ENCODE measurements around the gene UBE2H.

DNA sequence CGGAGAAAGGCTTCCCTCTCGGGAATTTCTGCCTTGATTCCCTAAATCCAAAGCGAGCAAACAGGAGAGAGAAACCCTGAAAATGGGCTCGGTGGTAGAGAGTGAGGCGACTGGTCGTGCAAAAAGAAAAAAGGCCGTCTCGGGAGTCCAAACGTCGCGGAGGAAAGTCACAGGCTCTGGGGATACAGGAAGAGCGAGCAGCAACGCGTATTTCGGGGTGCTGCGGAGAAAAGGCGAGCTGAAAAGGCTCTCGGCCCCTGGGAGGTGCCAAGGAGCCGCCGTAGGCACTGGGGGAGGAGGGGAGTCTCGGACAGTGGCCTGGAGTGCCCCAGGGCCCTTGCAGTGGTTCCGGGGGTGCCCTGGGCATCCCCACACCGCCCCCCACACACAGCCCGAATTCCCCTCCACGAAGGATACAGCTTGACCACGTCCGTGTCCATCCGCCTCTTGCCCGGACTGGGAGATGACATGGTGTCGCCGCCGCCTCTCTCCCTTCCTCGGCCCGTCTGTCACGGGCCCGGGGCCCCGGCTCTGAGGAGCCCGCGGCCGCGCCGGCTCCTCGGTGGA lies 591 bp downstream of the UBE2H start:
- TF ChIP-seq, protein P1, sequence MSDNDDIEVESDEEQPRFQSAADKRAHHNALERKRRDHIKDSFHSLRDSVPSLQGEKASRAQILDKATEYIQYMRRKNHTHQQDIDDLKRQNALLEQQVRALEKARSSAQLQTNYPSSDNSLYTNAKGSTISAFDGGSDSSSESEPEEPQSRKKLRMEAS (IDR thresholded peaks at IDR 0.05; ENCODE audit: low read depth, low read length): no peak
- TF ChIP-seq CTCF (IDR thresholded peaks at IDR 0.05; ENCODE audit: low read depth, low read length) (no peak), POLR2A (IDR thresholded peaks at IDR 0.05; ENCODE audit: extremely low read depth, insufficient read length) (no peak), MYC (IDR thresholded peaks at IDR 0.05; ENCODE audit: low read depth, low read length) (no peak)

Data from NB4 (cell line).